Mucosa of gallbladder (tissue), 1 donor: ENCODE data around the gene EID1. TPM values are rescaled to one million over a fixed set of nuclear protein-coding genes. Genes with fewer than 3 reads are reported as not detected.
"Not testable (repeated sequence)": the region's sequence is repeated elsewhere in the genome, so short reads cannot be mapped to it uniquely, and the experiment has no call there.

Experiments used
- DNase-seq: peaks from one replicate; pipeline ENCODE4 v3.0.0-alpha.2; 2020; ENCODE audit warnings: low spot score
- total RNA-seq: library from RNA; stranded (reverse); gene quantifications from one replicate; pipeline ENCODE4 v1.2.1, GENCODE V29; 2021
- donor health status: DM: no; HTN: no; CAD: no.

Gene EID1
- total RNA-seq, 1 donor from 2014 or later = 182 TPM

DNA sequence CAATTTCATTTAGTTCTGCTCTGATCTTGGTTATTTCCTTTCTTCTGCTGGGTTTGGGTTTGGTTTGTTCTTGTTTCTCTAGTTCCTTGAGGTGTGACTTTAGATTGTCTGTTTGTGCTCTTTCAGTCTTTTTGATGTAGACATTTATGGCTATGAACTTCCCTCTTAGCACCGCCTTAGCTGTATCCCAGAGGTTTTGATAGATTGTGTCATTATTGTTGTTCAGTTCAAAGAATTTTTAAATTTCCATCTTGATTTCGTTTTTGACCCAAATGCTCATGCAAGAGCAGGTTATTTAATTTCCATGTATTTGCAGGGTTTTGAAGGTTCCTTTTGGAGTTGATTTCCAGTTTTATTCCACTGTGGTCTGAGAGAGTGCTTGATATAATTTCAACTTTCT, 32.6 kb downstream of the EID1 start:
- not testable (repeated sequence) for DNase-seq

DNA sequence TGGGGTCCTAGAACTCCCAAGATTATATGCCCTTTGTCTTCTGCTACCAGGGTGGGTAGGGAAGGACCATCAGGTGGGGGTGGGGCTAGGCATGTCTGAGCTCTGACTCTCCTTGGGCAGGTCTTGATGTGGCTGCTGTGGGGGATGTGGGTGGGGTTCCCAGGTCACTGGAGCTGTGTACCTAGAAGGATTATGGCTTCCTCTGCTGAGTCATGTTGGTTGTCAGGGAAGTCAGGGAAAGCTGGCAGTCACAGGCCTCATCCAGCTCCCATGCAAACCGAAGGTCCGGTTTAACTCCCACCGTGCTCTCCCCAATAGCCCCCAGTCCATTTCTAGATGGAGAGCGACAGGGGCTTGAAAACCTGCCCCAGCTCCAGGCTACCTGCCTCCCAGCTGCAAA, 35.2 kb downstream of the EID1 start:
- no peak for DNase-seq

DNA sequence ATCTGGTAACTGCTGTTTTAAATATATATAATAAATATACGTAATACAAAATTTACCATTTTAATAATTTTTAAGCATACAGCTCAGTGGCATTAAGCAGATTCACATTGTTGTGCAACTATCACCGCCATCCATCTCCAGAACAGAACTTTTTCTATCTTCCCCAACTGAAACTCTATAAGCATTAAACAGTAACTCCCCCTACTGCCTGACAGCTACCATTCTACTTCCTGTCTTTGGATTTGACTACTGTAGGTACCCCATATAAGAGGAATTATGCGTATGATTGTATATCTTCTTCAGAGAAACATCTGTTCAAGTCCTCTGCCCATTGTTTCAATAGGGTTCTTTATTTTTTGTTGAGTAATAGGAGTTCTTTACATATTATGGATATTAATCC, 36.8 kb downstream of the EID1 start:
- no peak for DNase-seq

DNA sequence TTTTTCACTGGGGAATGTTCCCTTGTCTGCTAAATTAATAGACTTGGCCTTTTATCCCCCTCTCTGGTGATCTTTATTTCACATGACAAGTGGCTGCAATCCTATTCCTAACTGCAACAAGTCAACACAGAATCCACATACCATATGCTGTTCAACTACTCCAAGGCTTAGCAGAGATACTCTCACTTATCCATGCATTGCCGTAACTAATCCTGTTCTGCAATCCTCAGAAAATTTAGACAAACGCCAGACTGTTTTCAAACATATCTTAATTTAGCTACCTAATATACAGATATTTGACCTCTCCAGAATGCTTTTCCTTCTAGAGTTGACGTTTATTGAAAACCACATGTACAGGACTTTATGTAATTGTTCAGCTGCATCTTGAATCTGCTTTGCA, 37.9 kb downstream of the EID1 start:
- DNase-seq = no peak

DNA sequence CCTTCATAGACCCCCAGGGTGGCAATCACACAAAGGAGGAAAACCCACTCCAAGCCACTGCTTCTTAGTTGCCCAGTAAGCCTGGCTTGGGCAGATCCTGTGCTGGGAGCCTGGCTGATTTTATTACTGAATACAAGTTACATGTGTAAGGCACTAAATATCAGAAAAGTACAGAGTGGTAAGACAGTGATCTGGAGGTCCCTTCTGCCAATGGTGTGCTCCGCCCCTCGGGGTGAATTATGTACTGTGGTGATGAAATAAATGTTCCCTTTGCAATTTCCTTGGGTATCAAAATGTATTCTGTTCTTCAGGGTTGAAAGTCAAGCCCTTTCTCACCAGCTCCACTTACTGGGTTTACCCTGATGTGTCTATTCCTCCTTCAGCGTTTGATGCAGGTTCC, 38.8 kb downstream of the EID1 start:
- no peak for DNase-seq

DNA sequence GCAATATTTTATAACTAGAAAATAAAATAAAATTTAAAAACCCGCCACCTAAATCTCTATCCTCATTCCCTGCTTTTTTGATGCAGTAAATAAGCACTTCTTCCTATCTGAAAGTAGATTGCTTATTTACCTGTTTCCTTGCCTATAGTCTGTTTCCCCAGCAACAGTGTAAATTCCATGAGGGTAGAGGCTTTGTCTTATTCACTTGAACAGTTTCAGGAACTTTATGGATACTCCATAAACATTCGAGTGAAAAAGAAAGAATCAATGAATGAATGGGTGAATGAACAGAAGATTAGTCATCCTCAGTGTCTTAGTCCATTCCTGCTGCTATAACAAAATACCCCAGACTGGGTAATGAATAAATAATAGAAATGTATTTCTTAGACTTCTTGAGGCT, 44.1 kb downstream of the EID1 start:
- DNase-seq = no peak

DNA sequence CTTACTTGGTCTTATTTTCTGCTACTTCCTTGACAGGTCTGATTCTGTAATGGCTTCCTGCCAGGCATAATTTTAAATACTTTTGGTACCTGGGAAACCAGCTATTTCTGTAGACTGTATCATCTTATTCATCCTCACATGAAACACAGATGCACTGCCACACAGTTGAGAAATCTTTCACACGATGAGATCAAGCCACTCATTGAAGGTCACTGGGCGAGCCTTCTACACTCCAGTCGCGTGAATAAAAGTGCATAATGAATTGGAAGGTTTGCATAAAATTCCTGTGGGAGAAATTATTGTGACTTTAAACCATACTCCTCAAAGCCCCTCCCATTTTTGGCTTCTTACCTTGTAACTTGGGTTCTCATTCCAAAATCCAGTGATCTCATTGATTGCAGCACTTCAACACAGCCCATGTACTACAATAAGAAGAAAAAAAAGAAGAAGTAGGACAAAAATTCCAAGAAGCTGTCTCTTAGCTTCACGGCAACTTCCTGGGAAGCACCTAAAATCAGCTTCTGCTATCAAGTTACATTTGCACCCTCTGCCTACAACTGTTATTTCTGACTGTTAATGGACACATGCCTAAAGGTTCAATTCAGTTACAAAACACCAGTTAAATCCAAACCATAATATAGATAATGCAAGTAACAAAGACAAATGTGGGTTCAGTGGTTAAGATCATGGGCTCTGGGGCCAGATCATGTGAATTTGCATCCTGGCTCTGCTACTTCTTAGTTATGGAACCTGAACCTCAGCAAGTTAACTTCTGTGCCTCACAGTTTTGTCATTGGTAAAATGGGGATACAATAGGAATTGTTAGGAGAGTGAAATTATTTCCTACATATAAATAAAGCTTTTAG, 46.8 kb downstream of the EID1 start:
- no peak for DNase-seq

DNA sequence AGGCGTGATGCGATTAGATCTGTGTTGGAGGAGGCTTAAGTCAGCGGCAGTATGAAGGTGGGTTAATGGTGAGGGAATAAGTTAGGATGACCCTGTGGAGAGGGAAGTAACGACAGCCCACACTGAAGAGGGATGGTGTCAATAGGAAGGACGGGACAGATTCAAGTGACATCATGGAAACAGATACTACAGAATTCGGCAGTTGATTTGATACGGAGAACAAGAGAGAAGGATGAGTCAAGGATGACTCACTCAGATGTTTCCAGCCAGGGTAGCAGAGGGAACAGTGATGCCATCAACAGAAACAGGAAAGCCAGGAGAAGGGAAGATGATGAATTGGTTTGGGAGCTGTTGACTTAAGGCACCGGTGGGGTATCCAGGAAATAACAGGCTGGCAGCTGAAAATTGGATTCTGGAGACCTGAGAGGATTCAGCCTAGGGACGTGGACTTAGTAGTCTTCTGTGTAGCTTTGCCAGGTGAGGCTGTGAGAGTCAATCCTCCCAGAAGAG, 47.8 kb downstream of the EID1 start:
- no peak for DNase-seq

DNA sequence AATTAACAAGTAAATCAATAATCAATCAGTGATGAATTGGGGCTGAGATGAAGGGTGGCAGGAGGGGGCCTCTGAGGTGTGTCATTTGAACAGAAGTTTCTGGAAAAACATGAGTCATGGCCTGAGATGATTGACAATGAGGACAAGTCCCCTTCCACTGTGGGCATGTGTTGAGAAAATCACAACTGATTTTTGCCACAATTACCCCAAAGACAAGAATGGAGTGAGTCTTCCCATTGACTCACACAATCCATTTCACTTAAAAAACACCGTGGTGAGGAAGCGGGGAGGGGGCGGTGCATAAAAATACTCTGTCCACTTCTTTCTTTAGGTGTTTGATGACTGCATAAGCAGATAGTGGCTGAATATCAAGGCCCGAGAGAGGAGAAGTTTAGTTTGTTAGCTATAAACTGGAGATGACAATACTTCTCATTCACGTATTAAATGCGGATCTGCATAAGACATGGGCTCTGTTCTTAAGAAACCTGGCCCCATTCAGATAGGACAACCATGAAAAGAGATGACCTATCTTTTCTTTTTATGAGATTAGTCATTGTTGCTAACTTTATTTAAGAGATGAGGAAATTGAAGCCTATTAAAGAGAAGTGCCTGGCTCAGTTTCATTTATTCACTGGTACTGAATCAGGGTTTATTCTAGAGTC, 51.1 kb downstream of the EID1 start:
- no peak for DNase-seq

DNA sequence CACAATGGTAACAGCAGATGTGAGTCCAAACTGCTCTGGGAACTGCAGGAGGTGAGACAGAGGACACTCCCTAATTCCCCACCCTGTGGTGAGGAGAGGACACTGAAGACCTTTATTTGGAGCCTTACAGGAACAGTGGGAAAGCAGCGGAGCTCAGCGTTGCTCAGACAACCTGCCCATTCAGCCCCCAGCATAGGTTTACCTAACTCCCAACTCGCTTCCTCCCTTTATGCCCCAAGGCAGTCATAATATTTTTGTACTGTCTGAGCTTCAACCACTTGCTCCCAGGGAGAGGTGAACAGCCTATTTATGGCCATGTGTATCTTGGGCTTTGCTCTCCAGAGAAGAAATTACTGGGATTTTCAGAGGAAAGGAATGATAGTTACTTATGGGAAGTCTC, 51.7 kb downstream of the EID1 start:
- DNase-seq = no peak

Other genes with a start within 250 kb of the EID1 start
- gene FBN1, start 232.4 kb upstream of the EID1 start, total RNA-seq = 57.6 TPM
- 5.5 TPM for gene CEP152, start 67.1 kb upstream of the EID1 start, total RNA-seq
- 3.7 TPM for gene SHC4, start 85.8 kb downstream of the EID1 start, total RNA-seq
- 56.1 TPM for gene SECISBP2L, start 168.3 kb downstream of the EID1 start, total RNA-seq